HG02852 (cell line): ENCODE data around the gene ITGAX.
"Not testable (repeated sequence)": the region's sequence is repeated elsewhere in the genome, so short reads cannot be mapped to it uniquely, and the experiment has no call there.

Experiments used
- ATAC-seq: cut with Tn5 transposase; IDR thresholded peaks from one replicate; pipeline ENCODE4 v1.9.1; 2021; ENCODE audit warnings: mild to moderate bottlenecking, moderate library complexity; ENCODE audit not compliant: unreplicated experiment

ITGAX gene

DNA sequence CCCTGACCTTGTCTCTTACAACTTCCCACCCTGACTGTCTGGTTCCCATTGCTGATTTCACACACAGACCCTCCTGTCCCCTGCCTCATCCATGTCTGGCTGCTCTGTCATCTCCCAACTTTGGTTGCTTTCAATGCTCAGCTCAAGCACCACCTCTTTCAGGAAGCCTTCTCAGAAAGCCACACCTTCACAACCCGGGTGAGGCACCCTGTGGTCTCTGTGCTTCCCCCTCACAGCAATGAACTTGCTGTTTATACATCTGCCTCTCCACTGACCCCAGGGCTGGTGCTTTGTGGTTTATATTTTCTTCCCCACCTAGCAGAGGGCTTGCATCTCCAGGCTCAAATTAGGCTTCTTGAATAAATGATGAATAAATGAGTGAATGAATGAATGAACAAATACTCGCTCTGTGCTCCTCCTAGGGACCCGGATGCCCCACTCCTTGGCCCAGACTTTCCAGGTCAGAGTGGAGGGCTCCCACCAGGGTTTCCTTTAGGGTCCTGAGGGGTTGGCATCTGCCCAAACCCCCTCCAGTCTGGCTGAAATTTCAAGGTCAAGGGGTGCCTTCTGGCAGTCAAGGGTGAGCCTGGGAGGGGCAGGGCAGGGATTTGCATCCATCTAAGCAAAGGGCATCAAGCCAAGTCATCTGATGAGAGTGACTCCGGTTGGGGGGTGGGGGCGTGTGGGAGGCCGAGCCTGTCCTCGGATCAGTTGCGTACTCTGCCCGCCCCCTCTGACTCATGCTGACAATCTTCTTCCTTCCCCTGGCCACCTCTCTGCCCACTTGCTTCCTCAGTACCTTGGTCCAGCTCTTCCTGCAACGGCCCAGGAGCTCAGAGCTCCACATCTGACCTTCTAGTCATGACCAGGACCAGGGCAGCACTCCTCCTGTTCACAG is at the start of gene ITGAX:
Gene ITGAX, plus strand, starts transcription at position 783 of the 898 bp plus-strand sequence. Its CDS starts 79 bp downstream, at position 862.
- ATAC-seq, result peak; percentile 66

DNA sequence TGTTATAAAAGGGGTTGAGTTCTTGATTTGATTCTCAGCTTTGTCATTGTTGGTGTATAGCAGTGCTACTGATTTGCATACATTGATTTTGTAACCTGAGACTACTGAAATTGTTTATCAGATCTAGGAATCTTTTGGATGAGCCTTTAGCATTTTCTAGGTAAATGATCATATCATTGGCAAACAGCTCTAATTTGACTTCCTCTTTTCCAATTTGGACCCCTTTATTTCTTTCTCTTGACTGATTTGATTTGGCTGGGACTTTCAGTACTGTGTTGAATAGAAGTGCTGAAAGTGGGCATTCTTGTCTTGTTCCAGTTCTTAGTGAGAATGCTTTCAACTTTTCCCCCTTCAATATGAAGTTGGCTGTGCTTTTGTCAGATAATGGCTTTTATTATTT is 49.8 kb upstream of the ITGAX start:
- no peak for ATAC-seq

DNA sequence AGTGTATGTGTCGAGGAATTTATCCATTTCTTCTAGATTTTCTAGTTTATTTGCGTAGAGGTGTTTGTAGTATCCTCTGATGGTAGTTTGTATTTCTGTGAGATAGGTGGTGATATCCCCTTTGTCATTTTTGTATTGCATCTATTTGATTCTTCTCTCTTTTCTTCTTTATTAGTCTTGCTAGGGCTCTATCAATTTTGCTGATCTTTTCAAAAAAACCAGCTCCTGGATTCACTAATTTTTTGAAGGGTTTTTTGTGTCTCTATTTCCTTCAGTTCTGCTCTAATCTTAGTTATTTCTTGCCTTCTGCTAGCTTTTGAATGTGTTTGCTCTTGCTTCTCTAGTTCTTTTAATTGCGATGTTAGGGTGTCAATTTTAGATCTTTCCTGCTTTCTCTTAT is 46.6 kb upstream of the ITGAX start:
- not testable (repeated sequence) for ATAC-seq

DNA sequence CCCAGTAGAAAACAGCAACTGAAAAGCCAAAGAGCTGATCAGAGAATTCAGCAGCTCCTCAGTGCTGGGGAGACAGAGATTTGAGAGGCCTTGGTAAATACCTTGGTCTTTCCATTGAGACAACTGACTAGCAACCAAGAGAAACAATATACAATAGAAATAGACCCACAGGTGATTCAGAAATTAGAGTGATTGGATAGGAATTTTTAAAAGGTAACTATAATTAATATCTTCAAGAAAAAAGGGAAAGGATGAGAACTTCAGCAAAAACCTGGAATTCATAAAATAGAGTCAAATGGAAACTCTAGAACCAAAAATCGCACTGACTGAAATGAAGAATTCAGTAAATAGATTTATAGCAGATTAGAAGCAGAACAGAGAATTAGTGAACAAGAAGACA is 32.5 kb upstream of the ITGAX start:
- no peak for ATAC-seq

DNA sequence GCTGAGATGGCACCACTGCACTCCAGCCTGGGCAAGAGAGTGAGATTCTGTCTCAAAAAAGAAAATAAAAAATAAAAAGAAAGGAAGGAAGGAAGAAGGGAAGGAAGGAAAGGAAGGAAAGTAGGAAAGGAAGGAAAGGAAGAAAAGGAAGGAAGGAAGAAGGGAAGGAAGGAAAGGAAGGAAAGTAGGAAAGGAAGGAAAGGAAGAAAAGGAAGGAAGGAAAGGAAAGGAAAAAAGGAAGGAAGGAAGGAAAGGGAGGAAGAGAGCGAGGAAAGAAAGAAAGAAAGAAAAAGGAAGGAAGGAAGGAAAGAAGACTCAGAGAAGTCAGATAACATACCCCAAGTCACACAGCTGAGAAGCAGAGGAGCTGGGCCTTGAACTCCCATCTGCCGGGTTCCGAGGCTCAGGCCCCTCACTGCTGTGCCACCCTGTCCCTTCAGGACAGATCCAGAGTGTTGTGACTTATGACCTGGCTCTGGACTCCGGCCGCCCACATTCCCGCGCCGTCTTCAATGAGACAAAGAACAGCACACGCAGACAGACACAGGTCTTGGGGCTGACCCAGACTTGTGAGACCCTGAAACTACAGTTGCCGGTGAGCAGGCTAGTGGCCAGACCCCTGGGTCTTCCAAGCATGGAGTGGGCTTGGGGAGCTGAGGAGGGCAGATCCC is 30.9 kb upstream of the ITGAX start:
- ATAC-seq, result no peak

DNA sequence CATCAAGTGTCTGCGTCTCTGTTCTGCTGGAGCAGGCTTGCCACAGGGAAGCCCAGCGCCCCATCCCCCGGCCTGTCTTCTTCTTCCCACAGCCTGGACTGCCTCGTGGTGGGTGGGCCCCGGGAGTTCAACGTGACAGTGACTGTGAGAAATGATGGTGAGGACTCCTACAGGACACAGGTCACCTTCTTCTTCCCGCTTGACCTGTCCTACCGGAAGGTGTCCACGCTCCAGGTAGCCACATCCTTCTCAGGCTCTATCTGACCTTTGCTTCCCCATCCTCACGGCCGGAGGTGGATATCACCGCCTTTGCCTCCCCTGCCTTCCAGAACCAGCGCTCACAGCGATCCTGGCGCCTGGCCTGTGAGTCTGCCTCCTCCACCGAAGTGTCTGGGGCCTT is 29.8 kb upstream of the ITGAX start:
- ATAC-seq, result no peak

DNA sequence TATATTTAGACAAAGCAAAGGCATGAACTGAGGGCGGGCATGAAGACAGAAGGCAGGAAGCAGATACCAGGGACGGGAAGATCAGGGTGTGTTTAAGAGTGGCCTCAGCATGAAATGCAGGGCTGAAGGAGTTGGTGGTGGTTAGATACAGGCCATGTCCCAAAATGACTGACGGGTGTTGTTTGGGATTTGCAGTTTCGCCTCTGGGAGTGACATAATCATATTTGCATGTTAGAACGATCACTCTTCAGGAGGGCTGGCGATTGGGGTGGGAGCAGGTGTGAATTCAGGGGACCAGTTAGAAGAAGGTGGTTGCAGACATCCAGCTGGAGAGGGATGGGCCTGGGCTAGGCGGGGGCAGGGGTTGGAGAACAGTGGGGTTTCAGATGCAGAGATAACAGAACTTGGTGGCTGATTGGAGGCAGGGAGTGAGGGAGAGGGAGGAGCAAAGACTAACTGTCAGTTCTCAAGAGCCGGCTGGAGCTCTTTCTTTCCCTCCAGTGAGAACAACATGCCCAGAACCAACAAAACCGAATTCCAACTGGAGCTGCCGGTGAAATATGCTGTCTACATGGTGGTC is 27.2 kb upstream of the ITGAX start:
- no peak for ATAC-seq

DNA sequence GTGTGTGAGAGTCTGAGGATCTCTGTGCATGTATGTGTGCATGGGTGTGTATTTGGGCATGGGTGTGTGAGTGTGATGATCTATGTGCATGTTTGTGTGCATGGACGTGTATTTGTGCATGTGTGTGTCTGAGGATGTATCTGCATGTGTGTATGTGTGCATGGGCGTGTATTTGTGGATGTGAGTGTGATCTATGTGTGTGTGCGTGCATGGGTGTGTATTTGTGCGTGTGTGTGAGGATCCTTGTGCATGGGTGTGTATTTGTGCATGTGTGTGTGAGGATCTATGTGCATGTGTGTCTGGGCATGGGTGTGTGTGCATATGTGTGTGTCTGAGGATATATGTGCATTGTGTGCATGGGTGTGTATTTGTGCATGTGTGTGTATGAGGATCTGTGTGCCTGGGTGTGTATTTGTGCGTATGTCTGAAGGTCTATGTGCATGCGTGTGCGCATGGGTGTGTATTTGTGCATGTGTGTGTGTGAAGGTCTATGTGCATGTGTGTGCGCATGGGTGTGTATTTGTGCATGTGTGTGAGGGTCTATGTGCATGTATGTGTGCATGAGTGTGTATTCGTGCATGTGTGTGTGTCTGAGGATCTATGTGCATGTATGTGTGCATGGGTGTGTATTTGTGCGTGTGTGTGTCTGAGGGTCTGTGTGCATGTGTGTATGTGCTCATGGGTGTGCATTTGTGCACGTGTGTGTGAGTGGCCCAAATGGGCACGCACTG is 26.5 kb upstream of the ITGAX start:
- ATAC-seq, result no peak

DNA sequence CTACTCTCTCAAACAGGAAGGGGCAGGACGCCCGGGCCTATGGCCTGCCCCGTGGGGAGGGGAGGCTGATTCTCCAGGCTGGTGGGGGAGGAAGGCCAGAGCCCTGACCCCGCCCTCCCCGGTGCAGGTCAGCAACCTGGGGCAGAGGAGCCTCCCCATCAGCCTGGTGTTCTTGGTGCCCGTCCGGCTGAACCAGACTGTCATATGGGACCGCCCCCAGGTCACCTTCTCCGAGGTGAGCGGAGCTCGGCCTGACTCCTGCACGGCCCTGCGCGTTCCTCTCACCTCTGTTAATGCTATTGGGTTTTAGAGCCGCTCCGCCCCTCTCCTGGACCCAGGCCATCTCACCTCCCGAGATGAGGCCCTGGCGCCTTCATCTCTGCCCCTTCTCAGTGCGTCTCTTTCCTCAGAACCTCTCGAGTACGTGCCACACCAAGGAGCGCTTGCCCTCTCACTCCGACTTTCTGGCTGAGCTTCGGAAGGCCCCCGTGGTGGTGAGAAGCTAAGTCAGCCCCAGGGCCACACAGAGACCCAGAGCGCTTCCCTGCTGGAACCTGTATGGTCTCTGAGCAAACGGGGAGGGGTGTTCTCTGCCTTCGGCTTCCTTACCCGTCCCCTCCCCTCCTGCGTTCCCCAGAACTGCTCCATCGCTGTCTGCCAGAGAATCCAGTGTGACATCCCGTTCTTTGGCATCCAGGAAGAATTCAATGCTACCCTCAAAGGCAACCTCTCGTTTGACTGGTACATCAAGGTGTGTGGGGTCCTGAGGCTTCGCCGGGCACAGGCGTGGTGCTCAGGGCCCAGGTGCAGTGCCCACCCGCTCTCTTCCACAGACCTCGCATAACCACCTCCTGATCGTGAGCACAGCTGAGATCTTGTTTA is 25.1 kb upstream of the ITGAX start:
- no peak for ATAC-seq

DNA sequence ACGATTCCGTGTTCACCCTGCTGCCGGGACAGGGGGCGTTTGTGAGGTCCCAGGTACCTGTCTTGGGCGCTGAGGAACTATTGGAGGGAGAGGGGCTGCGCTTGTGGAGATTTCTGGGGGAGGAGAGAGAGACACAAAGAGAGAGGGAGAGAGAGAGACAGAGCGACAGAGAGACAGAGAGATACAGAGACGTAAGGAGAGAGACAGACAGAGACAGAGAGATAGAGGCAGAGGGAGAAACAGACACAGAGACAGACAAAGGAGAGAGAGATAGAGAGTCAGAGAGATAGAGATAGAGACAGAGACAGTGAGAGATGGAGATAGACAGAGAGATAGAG is 24.5 kb upstream of the ITGAX start:
- ATAC-seq, result no peak

DNA sequence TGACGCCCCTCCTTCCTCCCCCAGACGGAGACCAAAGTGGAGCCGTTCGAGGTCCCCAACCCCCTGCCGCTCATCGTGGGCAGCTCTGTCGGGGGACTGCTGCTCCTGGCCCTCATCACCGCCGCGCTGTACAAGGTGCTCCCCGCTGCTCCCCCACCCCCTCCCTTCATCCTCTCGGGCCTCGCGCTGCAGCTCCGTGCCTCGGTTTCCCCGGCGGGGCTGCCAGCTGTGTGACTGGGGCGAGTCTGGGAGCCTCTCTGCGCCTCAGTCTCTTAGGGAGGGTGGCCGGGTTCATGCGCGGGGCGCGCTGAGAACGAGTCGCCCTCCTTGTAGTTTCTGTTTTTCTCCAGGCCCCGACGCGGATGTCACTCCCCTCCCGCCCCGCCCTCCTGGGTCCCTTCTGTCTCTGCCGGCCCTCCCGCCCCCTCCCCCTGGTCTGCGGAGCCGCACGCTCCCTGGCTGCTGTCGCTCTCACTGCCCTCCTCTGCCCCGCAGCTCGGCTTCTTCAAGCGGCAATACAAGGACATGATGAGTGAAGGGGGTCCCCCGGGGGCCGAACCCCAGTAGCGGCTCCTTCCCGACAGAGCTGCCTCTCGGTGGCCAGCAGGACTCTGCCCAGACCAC is 23.7 kb upstream of the ITGAX start:
- no peak for ATAC-seq

DNA sequence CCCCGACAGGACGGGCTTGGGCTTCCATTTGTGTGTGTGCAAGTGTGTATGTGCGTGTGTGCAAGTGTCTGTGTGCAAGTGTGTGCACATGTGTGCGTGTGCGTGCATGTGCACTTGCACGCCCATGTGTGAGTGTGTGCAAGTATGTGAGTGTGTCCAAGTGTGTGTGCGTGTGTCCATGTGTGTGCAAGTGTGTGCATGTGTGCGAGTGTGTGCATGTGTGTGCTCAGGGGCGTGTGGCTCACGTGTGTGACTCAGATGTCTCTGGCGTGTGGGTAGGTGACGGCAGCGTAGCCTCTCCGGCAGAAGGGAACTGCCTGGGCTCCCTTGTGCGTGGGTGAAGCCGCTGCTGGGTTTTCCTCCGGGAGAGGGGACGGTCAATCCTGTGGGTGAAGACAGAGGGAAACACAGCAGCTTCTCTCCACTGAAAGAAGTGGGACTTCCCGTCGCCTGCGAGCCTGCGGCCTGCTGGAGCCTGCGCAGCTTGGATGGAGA is 23.1 kb upstream of the ITGAX start:
- ATAC-seq, result no peak

DNA sequence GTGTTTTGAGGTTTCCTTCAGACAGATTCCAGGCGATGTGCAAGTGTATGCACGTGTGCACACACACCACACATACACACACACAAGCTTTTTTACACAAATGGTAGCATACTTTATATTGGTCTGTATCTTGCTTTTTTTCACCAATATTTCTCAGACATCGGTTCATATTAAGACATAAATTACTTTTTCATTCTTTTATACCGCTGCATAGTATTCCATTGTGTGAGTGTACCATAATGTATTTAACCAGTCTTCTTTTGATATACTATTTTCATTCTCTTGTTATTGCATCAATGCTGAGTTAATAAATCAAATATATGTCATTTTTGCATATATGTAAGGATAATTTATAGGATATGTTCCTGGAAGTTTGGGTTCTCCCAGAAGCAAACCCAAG is 22.4 kb upstream of the ITGAX start:
- ATAC-seq, result no peak

DNA sequence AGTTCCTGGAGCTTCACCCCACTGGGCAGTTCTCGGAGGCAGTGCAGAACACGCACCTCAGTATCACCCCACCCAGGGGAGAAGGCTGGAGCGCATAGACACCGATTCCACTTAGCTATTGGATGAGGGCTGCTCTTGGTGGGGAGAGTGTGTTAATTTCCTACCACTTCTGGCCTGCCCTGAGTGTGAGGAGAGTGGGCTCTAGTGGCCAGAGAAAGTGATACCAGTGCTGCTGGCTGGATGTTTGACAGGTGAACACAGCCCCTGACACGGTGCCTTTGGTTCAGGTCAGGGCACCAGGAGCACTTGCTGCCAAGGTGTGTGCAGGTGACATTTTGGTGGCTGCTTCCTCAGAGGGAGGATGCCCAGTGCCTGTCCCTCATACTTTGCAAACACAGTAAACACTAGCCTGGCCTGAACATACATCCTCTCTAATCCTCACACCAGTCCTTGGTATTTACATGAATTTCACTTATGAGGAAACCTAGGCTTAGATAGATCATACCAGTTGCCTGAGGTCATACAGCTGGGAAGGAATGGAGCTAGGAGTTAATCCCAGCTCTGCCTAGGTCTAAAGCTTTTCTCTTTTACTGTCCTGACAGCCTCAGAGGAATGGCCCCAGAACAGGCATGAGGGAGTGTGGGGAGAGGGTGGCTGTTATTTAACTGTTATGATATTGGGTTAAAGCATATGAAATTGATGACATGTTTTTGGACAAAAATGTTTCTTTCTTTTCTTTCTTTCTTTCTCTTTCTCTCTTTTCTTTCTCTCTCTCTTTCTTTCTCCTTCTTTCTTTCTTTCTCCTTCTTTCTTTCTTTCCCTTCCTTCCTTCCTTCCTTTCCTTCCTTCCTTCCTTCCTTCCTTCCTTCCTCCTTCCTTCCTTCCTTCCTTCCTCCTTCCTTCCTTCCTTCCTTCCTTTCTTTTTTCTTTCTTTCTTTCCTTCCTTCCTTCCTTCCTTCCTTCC is 21.0 kb upstream of the ITGAX start:
- no peak for ATAC-seq

DNA sequence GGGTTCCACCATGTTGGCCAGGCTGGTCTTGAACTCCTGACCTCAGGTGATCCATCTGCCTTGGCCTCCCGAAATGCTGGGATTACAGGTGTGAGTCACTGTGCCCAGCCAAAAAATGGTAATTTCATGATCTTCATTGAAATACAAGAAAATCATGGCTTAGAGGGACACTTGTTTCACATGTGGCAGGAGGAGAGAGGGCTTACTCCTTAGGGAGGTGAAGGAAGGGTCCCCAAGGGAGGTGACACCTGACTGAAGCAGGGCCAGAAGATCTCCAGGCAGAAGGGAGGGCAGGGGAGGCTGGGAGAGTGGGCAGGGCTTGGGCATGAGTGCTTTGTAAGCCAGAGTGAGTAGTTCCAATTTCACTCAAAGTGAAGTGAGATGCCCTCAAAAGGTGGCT is 20.0 kb upstream of the ITGAX start:
- no peak for ATAC-seq

DNA sequence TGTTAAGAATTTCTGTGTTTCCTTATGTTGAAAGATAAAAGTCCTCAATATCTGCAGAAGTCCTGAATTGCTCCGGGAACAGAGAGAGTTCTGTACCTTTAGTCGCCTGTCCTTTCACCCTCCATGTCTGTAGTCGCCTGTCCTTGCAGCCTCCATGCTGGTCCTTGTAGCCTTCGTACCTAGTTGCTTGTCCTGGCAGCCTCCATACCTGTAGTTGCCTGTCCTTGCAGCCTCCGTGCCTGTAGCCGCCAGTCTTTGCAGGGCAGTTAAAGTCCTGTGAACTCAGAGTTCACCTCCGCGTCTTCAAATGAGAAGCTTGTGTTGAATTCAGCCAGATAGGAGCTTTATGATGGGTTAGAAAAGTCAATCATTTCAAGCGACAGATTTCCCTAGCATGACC is 19.5 kb upstream of the ITGAX start:
- ATAC-seq, result no peak

DNA sequence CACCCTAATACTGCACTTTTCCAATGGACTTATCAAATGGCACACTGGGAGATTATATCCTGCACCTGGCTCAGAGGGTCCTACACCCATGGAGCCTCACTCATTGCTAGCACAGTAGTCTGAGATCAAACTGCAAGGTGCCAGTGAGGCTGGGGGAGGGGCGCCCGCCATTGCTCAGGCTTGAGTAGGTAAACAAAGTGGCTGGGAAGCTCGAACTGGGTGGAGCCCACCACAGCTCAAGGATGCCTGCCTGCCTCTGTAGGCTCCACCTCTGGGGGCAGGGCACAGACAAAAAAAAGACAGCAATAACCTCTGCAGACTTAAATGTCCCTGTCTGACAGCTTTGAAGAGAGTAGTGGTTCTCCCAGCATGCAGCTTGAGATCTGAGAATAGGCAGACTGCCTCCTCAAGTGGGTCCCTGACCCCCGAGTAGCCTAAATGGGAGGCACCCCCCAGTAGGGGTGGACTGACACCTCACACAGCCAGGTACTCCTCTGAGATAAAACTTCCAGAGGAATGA is 16.8 kb upstream of the ITGAX start:
- not testable (repeated sequence) for ATAC-seq

DNA sequence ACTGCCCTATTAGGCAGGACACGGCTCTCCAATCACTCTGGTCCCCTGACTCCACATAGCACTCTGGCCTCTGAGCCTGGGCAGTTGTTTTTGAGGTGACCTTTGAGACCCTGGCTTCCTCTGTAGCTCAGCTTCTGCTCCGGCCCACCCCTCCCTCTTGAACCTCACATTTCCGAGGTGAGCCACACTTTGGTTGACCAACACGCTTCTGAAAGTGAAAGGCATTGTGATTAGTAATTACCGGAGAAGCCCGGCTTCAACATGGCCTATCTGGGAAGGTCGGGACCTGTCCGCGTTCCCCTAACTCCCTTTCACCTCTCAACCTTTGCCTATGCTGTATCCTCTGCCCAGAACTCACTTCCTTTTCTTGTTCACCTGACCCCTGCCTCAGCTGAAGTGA is 10.3 kb upstream of the ITGAX start:
- peak; percentile 93 for ATAC-seq
